SU-DHL-6 (cell line): Measurements from ENCODE around the gene NOVA1.

Experiments used
- CTCF ChIP-seq: fragments of 200-600 bp; sonication (generic); IDR thresholded peaks from one replicate; pipeline ENCODE4 v1.5.1; 2017; ENCODE audit warnings: antibody characterized with exemption, mild to moderate bottlenecking, low read length, moderate library complexity; ENCODE audit not compliant: insufficient read depth, poor library complexity, severe bottlenecking
- EZH2phosphoT487 ChIP-seq: fragments of 200-600 bp; sonication (generic), shearing (Covaris generic); conservative IDR thresholded peaks from 2 replicates; pipeline ENCODE4 v1.6.1; 2018; ENCODE audit warnings: mild to moderate bottlenecking, antibody characterized with exemption, low read length, moderate library complexity, mixed read lengths

- TF ChIP-seq CTCF, result no peak
- TF ChIP-seq EZH2phosphoT487, result no peak
Measured at GRCh38 chr14:26478967-26479366, 118.9 kb downstream of the NOVA1 start.
